HG02852 (cell line): ENCODE measurements around the gene SCTR.

Experiments
- ATAC-seq: cut with Tn5 transposase; IDR thresholded peaks from one replicate; pipeline ENCODE4 v1.9.1; 2021; ENCODE audit warnings: mild to moderate bottlenecking, moderate library complexity; ENCODE audit not compliant: unreplicated experiment

SCTR gene

DNA sequence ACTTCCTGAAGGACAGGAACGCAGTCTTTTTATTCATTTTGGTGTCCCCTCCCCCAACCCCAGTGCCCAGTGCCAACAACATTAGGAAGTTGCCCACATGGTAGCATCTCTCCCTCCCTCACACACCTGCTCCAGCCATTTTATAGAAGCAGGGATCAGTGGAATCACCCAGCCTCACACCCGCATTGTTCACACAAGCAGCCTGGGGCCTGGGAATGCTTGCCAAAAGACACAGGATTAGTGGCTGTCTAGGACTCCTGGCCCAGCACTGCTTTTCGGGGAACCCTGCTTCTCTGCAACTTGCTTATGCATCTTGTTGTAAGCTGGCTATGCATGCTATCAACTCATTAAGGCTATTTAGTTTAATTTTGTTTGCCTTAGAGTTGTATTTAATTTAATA, 74.8 kb downstream of the SCTR start:
- no peak for ATAC-seq

DNA sequence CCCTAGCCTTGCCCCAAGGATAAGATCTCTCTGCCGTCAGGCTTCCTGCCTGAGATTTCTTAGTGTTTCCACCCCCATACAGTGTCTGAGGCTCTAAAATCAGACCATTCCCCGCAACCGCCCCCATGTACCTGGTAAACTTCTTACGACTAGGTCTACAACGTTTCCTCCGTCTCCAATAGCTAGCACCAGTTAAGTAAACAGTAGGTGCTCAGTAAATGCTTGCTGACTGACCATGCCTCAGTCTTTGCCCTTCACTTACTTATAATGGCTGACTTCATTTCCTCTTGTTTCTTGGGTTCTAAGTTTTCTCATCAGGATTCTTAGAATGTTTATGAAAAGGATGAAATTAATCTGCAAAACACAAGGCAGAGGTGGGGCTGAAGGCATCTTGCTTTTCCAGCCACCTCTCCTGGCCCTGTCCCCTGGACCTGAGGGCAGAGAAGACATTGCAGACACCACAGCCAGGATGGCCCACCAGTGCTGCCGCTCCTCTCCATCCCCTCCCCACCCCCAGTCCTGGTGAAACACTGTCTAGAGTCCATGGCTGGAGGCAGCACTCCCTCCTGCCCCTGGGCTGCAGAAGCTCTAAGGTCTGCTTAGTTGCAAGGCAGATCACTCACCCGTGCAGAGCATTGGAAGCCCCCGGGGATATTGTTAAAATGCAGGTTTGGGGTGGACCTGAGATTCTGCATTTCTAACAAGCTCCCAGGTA, 75.7 kb downstream of the SCTR start:
- no peak for ATAC-seq

DNA sequence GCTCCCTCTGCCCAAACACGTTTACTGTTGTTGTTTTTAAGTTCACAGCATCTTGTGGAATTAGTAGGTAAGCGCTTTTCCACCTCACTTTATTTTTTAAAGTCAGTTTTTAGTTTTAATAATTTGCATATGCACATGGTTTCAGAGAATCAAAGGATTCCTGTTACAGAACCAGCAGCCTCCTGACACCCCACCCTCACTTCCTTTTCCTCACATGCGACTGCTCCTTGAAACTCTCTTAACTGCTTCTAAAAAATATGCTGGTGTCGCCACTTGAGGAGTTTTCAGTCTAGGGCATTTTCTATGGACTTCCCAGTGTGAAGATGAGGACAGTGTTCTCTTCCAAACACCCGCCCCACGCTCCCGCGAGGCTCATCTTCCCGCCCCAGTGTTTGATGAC, 78.2 kb downstream of the SCTR start:
- no peak for ATAC-seq

DNA sequence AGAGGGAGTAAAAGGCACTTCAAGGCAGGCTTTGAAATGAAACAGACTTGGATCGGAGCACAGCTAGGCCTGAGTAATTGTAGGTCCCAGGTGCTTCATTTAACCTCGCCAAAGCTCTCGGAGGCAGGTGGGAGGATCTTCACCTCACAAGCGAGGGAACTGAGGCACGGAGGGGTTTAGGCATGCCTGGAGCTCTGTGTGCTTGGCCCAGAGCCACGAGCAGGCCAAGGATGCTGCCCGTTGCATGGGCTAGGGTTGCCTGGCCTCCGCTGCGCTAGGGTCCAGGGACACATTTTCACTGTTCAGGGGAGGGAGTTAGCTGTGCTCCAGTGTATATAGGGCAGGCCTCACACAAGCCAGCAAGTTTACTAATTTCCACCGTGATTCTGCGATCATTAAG, 81.4 kb downstream of the SCTR start:
- no peak for ATAC-seq

DNA sequence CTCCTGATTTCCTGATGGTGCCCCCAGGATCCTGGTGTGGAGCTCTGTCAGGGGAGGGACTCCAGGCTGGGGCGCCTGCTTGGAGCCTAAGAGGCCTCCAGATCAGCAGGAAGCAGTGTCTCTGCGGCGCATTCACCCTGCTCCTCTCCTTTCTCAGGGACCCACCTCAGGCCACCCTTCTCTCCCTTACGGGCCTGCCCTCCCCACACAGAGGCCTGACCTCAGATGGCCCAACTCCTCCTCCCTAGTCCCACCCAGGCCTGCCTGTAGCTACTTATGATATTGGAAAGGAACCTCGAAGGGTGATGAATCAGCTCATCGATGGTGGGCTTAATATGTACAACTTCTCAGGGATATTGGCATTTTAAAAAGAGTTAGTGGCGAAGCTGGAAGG, 82.1 kb downstream of the SCTR start:
- no peak for ATAC-seq

DNA sequence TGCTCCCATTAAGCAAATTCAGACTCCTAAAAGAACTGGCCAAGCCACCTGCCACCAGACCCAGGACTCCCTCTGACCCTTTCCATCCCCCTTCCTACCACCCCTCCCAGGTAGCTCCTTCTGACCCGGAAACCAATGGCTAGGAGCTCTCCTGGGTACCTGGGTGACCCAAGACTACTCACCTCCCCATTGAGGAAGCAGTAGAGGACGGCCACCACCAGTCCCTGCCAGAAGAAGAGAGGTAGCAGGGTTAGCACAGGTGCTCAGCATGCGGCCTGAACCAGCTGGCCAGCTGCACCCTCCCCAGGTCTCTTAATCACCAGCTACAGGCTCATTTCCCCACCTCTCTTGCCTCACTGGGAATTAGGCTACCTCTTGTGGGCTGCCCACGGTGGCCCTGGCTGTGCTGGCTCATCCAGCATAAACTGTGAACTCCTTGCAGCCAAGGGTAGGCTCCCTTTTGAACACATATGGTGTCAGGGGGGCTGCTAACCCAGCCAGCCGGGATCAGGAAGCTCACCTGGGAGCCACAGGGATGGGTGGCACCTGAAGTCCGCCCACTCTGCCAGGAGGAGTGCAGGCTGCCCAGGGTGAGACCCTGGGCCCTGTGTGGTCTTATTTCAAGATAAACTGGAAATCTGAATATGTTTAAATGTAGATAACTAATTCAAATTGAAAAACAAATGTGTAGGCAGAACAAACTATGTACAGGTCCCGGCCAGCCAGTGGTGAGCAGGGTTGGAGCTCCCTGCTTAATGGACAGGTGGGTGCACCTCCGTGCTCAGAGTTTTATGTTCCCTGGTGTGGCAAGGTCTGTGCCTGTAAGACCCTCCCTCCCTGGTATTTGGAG, 82.7 kb downstream of the SCTR start:
- ATAC-seq, result no peak

DNA sequence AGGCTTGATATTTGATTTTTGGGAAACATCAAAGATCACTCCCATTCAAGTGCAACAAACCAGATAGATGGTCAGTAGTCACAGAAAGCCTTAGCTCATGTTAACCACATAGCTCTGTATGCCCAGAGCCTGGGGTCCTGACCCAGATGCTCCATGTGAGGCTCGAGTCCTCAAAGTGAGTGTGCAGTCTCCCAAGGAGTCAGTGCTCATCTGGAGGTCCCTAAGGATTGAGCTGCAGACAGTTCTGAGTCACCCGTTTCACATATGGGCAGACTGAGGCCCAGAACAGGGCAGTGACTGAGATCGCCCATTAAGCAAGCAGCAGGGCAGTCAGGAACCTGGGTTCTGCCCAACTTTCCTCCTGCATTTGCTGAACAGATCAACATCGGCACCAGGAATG, 83.4 kb downstream of the SCTR start:
- no peak for ATAC-seq

DNA sequence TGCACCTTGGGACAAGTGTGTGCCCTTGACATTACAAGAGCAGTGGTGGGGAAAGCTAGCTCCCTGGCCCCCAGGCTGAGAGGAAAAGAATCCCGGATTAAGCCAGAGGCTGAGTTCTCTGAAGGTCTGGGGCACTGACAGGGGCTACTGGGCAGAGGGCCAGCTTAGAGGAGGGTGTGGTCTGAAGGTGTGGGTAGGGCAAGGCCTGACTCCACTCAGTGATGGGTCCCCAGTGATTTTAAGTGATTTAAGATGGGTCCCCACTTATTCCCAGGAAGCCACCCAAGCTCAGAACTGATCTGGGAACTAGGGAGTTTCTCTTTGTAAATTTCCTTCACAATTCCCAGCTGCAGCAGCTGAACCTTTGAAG, 83.8 kb downstream of the SCTR start:
- ATAC-seq, result no peak

DNA sequence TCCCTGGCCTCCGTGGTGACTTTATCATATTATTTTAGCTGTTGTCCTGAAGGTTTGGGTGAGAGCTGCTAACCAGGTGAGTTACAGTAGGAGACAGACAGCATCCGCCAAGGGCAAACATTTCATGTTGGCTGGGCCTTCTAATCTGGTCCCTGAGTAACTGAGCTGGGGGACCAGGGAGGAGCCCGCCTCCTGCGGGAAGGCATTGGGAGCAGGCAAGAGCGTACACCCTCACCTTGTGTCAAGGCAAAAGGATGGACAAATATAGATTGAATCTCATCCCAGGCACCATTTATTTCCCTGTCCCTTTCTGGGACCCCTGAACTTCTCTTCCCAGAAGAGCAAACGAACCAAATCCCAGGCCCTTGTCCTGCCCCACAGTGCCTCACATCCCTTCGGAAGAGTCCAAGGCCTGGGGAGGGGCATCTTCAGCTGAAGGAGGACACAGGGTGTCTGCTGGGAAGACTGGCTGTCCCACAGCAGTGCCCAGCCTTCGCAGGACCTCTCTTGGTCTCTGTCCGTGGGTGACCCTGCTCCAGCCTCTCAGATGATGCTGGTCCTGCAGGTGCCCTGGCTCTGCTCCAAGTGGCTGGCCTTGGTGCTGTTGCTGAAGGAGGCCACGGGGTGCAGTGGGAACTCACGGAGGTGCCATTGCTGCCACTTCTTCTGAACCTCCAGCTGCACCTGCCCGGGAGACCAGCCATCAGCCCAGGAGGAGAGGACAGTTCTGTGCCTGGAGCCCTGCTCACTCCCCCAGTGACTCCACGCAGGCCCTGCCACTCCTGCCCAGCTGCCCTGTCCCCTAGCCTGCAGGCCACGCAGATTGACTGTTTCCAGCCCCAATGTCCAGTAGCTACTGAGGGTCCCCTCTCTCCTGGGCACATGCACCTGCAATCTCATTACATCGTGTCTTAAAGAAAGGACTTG, 84.4 kb downstream of the SCTR start:
- no peak for ATAC-seq

DNA sequence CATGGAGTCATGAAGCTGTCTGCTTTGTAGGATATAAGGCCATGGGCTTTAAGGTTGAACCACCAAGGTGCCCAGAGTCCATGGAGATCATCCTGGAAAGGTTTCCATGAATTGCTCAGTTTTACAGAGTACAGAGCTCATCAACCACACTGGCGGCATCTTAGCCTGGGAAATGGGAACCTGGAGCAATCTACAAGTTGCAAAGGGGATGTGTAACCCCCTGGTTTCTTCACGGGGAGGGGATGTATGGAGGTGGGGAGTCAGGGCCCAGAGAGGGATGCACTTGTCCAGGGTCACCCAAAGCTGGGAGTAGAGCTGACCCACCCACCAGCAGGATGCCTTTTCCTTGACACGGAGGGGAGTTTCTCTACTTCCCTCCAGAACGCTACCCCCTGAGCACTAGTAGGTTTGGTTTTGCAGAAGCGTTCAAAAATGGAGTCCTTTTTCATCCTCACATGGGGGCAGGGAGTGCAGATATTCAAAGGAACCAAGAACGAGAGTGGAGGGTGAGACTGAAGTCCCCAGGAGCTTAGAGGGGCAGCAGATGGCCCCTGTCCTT, 85.5 kb downstream of the SCTR start:
- ATAC-seq, result no peak

DNA sequence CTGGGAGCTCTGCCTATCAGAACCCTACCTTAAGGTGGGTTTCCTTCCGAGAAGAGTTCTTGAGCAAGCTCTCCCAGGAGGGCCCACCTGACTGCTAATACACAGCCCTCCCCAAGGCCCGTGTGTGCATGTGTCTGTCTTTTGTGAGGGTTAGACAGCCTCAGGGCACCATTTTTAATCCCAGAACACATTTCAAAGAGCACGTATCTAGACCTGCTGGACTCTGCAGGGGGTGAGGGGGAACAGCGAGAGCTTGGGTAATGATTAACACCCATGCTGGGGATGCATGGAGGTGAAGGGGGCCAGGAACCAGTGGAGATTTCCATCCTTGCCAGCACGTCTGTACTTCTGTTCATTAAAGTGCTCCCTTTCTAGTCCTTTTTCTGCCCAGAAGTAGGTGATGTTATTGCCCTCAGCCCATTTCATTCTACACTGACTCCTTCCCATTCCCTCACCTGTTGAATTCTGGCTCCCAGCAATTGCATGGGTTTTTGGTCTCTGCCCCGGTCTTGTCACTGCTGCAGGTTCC, 86.1 kb downstream of the SCTR start:
- ATAC-seq, result no peak

DNA sequence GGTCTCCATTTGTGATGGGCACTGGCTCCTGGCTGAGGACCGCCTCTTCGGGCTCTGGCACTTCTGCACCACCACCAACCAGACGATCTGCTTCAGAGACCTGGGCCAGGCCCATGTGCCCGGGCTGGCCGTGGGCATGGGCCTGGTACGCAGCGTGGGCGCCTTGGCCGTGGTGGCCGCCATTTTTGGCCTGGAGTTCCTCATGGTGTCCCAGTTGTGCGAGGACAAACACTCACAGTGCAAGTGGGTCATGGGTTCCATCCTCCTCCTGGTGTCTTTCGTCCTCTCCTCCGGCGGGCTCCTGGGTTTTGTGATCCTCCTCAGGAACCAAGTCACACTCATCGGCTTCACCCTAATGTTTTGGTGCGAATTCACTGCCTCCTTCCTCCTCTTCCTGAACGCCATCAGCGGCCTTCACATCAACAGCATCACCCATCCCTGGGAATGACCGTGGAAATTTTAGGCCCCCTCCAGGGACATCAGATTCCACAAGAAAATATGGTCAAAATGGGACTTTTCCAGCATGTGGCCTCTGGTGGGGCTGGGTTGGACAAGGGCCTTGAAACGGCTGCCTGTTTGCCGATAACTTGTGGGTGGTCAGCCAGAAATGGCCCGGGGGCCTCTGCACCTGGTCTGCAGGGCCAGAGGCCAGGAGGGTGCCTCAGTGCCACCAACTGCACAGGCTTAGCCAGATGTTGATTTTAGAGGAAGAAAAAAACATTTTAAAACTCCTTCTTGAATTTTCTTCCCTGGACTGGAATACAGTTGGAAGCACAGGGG, 87.1 kb downstream of the SCTR start:
- no peak for ATAC-seq

DNA sequence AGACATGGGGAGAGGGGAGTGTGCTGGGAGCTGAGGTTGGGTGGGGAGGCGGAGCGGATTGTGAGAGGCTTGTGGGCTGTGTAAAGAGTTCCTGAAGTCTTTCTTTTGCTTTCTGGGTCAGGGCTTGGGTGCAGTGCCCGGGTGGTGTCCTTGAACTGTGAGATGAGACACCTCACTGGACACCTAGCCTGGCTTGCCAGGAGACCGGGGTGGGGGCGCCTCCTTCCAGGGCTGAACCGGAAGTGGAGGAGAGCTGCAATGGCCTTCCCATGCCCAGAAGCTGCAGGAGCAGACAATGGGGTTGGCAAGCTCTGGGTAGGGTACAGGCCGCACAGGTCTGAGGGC, 88.4 kb downstream of the SCTR start:
- ATAC-seq, result no peak

DNA sequence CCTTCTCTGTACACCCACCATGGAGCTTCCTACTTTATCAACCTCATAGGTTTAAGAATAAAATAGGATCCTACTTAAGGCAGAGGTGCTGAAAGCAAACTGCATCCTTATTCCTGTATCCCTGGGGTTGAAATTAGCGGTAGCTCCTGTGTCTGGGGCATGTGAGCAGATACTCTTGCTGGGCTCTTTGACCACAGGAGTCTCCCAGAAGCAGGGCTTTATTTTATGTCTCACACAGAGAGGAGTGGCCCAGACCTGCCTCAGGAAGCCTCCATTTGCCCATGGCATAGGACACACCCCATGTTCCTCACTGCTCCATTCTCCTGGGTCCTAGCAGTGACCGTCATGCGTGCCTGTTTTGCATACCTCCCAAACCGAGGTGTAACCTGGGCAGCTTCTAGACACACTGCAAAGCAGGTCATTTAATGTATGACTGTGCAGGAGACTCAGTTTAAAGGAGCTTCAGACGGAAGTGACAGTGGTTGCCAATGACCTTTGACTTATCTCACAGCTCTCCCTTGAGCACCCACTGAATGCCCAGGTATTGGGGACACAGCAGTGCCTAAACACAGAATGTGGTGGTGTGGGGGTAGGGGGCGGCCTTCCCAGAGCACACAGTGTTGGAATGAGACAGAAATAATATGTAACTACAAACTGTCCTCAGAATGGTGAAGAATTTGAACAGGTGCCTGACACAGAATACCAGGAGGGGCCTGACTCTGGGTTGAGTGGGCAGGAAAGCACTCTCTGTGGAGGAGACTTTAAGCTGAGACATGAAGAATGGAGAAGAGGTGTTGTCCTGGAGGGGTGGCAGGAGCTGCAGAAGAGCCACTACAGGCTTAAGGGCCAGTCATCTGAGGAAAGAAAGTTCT, 89.0 kb downstream of the SCTR start:
- ATAC-seq, result no peak

DNA sequence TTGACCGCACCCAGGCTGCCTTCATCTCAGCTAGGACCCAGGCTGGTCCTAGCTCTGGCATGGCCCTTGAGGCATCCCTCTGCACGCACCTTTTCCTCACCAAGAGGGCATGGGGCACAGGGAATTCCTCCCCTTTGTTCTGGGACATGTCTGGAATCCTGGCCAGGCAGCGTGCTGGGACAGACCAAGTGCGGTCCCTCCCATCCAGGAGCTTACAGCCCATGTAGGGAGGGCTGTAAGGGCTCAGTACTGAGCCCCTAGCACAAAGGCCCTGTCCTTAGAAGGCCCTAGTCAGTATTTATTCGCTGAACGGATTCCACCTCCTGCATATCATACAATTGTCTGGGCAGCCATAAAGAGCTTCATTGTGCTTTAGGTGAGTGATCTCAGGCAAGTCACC, 89.6 kb downstream of the SCTR start:
- ATAC-seq, result no peak

DNA sequence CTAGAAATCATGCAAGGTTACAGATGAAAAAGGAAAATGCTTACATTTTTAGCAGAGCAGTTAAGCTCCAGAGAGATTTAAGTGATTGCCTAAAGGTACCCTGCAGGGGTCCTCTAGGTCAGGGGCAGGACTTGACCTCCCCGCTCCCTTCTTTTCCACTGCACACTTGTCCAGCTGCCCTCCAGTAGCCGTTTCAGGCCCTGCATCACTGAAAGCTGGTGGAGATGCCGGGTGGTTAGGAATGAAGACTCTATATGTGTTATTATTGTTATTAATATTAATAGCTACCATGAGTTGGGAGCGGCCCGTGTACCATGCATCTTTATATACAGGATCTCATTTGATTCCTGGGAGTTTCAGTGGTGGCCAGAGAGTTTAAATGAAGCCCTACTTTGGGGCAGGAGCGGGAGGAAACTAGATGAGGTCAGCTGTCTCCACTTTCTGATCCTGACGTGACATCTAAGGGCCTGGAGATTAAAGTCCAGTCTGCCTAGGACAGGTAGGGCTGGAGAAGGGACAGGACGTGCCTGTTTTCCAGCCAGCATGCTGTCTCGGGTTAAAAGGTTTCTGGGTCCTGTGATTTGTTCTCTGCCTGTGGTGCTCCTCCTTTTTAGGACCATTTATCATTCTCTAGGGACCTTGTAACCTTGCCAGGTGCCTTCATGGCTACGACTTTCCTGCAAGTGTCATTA, 90.5 kb downstream of the SCTR start:
- ATAC-seq, result no peak

DNA sequence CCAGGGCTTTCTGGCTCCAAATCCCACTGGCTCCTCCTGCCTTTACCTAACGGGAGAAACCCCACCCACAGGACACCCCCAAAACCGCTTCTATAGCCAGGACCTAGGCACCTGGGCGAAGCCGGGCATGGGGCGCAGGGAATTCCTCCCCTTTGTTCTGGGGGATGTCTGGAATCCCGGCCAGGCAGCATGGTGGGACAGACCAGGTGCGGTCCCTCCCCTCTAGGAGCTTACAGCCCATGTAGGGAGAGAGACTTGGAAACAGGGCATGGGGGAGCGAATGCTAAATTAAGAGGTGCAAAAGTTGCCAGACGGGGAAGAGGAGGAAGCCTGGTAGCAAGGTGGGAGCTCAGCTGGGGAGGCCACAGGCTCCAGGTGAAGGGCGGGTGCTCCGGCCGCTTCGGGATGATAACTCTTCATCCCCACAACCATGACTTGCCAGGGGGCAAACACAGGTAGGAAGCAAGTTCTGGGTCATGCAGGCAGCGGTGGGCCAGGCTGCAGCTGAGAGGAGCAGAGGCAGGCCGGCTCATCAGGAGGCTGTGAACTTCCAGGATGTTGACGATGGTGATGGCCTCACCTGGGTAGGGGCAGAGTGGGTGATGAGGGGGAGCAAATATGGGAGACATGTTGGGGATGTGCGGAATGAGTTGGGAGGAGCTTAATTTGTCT, 91.3 kb downstream of the SCTR start:
- no peak for ATAC-seq
